ENCODE measurements around the gene SLC25A20. TPM values are rescaled to one million over a fixed set of nuclear protein-coding genes. Genes with fewer than 3 reads are reported as not detected.
"Not testable (repeated sequence)": the region's sequence is repeated elsewhere in the genome, so short reads cannot be mapped to it uniquely, and the experiment has no call there.

SLC25A20 gene
- total RNA-seq, 4 donors from 2014 or later, result 29.7 to 138 (median 68.9) TPM

DNA sequence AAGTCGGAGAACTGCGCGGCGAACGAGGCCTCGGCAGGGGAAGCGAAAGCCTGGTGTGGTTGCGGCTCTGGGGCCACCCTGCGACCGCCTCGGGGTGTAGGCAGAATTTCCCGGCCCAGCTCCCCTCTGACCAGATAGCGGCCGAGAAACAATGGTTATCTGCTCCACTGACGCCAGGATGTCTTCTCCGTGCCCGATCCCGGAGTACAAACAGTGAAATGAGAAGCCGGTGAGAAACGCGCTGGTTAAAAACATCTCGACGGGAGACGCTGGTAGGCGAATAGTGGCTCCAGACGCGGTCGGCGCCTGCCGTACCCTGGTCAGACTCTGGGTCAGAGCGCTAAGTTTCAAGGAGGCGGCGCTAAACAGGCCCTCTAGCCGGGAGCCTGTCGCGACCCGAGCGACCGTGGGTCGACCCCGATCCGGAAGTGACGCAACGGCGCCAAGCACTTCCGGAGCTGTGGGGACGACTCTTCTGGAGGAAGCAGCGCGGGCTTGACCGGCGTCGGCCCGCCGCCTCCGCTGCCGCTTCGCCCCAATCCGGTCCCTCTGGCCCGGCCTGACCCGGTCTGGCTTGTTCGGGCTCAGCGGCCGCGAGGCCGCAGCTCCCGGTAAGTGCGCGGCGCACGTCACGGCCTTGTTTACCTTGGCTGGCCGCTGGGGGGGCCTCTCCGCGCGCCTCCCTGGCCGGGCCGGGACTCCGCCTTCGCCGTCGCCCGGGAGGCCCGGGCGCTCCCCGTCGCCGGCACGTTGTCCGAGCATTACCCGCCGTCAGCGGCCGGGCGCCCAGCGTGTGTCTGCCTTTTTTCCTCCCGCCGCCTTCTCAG lies 19.9 kb upstream of the SLC25A20 start, which contains the start of gene ARIH2:
Gene ARIH2, plus strand, starts transcription at position 455 of the 827 bp plus-strand sequence. CDS start 8,717 bp downstream, outside the sequence.
- Histone ChIP-seq H3K4me1 (peaks cover 4 to 27% (median 8%) of the 10 kb centered on the region in 4 donors), H3K27me3 (no peaks in the 10 kb centered on the region), H3K36me3 (peaks cover 0 to 18% (median 0%) of the 10 kb centered on the region in 3 donors), H3K9me3 (no peaks in the 10 kb centered on the region), H3K4me3 (peak within 1 kb of the TSS; percentile 86 to 100 (median 94)), H3K27ac (peak within 1 kb of the TSS; percentile 95 to 100 (median 99))
- peak; percentile 81 to 84 for TF ChIP-seq POLR2A (IDR thresholded peaks at IDR 0.05)
- TF ChIP-seq, protein P1, sequence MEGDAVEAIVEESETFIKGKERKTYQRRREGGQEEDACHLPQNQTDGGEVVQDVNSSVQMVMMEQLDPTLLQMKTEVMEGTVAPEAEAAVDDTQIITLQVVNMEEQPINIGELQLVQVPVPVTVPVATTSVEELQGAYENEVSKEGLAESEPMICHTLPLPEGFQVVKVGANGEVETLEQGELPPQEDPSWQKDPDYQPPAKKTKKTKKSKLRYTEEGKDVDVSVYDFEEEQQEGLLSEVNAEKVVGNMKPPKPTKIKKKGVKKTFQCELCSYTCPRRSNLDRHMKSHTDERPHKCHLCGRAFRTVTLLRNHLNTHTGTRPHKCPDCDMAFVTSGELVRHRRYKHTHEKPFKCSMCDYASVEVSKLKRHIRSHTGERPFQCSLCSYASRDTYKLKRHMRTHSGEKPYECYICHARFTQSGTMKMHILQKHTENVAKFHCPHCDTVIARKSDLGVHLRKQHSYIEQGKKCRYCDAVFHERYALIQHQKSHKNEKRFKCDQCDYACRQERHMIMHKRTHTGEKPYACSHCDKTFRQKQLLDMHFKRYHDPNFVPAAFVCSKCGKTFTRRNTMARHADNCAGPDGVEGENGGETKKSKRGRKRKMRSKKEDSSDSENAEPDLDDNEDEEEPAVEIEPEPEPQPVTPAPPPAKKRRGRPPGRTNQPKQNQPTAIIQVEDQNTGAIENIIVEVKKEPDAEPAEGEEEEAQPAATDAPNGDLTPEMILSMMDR (IDR thresholded peaks at IDR 0.05), result peak in 3 of 6 experiments; percentile 22 to 37 (median 30)
- DNase-seq, result peak; percentile 92 to 97 (median 96)

DNA sequence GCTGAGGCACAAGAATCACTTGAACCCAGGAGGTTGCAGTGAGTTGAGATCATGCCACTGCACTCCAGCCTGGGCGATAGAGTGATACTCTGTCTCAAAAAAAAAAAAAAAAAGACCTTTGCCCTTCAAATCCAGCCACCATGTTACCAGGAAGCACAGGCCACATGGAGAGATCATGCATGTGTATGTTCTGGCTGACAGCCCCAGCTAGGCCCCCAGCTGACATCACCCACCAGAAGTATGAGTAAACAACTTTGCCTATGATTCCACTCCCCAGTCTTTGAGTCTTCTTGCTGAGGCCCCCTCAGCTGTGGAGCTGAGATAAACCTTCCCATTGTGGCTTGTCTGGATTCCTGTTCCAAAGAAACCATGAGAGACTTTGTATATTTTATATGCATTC lies 16.6 kb upstream of the SLC25A20 start:
- H3K4me3 ChIP-seq, result no peak overlapping the region
- DNase-seq, result peak in 1 of 3 donors; percentile 36
- no peak overlapping the region for H3K27ac ChIP-seq
- H3K27me3 ChIP-seq, result no peaks in the 10 kb centered on the region
- H3K4me1 ChIP-seq, result peaks cover 0 to 14% (median 4%) of the 10 kb centered on the region in 4 donors
- no peaks in the 10 kb centered on the region for H3K9me3 ChIP-seq
- no peaks in the 10 kb centered on the region for H3K36me3 ChIP-seq
- TF ChIP-seq POLR2A (IDR thresholded peaks at IDR 0.05), result no peak
- TF ChIP-seq, protein P1 (IDR thresholded peaks at IDR 0.05), result no peak

DNA sequence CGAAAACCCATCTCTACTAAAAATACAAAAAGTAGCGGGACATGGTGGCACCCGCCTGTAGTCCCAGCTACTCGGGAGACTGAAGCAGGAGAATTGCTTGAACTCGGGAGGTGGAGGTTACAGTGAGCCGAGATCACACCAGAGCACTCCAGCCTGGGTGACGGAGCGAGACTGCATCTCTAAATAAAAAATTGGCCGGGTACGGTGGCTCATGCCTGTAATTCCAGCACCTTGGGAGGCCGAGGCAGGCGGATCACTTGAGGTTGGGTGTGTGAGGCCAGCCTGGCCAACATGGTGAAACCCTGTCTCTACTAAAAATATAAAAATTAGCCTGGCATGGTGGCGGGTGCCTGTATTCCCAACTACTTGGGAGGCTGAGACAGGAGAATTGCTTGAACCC lies 8.3 kb upstream of the SLC25A20 start:
- not testable (repeated sequence) for H3K27me3 ChIP-seq

DNA sequence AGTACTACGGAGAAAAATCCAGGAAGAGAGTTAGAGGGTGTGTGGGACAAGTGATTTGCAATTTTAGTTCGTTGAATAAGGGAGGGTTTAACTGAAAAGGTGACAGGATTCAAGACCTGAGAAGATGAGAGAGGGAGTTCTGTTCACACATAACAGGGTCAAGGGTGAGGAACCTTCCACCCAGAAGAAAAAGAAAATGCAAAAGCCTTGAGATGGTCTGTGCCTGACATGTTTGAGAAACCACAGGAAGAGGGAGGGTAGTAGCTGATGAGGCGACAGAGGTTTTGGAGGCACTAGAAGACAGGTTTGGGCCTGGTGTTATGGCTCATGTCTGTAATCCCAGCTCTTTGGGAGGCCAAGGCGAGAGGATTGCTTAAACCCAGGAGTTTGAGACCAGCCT lies 591 bp upstream of the SLC25A20 start:
- peak overlapping the region in 3 of 4 donors; percentile 54 to 92 (median 83) for H3K4me3 ChIP-seq
- DNase-seq, result no peak
- TF ChIP-seq, protein P1 (IDR thresholded peaks at IDR 0.05), result no peak
- no peak for TF ChIP-seq POLR2A (IDR thresholded peaks at IDR 0.05)
- H3K27ac ChIP-seq, result peak overlapping the region; percentile 77 to 95 (median 89)
- no peaks in the 10 kb centered on the region for H3K36me3 ChIP-seq
- no peaks in the 10 kb centered on the region for H3K9me3 ChIP-seq
- H3K4me1 ChIP-seq, result peaks cover 0 to 15% (median 13%) of the 10 kb centered on the region in 4 donors
- H3K27me3 ChIP-seq, result no peaks in the 10 kb centered on the region

More for the DNA sequence above, 8.3 kb upstream of the SLC25A20 start:
- not testable (repeated sequence) for H3K27ac ChIP-seq, H3K4me1 ChIP-seq, H3K36me3 ChIP-seq, DNase-seq, H3K4me3 ChIP-seq, H3K9me3 ChIP-seq

DNA sequence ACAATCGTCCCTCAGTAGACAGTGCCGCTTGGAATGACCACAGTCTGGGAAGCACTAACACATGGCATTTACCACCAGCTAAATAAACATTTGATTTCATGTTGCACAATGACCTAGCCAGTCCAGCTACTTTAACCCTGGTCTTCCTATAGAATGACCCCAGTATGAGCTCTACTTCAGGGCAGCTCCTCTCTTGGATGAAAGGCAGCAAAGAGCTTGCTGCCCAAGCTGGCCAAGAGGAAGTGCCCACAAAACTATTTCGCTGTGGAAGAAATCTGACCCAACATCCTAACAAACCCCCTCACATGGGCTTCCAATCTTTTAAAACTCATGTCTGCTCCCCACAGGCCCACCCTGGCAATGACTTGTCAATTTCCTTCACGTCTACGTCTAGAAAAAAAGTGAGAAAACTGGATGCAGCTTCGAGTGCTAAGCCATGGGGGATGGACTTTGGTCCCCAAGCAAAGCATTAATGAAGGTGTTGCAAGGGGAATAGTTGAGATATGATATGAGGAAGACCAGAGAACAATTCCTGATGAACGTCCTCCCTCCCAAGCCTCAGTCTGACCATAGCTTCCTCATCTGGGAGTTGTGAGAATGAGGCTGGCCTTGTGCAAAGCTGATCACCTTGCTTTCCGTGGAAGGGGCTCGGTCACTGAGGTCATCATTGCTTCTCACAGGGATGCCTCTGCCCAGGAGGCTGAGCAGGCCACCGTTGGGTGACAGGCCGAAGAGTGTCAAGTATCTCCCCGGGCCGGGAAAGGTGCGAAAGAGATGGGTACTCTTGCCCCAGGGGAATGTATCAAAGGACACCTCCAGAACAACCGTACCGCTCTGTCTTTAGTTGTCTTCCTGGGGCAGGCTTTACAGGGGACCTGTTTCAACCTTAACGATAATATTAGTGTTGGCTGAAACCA lies 964 bp downstream of the SLC25A20 start:
- peak overlapping the region; percentile 77 to 95 (median 89) for H3K27ac ChIP-seq
- DNase-seq, result peak in 2 of 3 donors; percentile 52 to 57
- no peaks in the 10 kb centered on the region for H3K9me3 ChIP-seq
- TF ChIP-seq POLR2A (IDR thresholded peaks at IDR 0.05), result peak in 1 of 2 donors; percentile 52
- TF ChIP-seq, protein P1 (IDR thresholded peaks at IDR 0.05), result no peak
- H3K4me3 ChIP-seq, result peak overlapping the region; percentile 54 to 92 (median 80)
- H3K36me3 ChIP-seq, result no peaks in the 10 kb centered on the region
- H3K4me1 ChIP-seq, result peaks cover 0 to 15% (median 11%) of the 10 kb centered on the region in 4 donors
- H3K27me3 ChIP-seq, result no peaks in the 10 kb centered on the region

Data from Peyer's patch (tissue), 4 donors.